CD1c-positive myeloid dendritic cell (primary cell): ENCODE data around the gene SMPD2.

Source experiments
- DNase-seq: peaks from one replicate; pipeline ENCODE4 v3.0.0-alpha.2; 2016; ENCODE audit errors: extremely low spot score

SMPD2 gene

GRCh38 chr6:109440331-109441068, at the start of gene SMPD2, which contains the start of gene PPIL6:
SMPD2 (plus strand) TSS chr6:109440724; CDS start chr6:109441122, 398 bp downstream.
PPIL6 (minus strand) TSS chr6:109440628; CDS start chr6:109440590, 38 bp downstream.
- DNase-seq: peak; percentile 95

GRCh38 chr6:109393157-109393885, 47.2 kb upstream of the SMPD2 start:
- DNase-seq: no peak

- no peak for DNase-seq
These were observed 46.6 kb upstream of the SMPD2 start for GRCh38 chr6:109393886-109394281.

GRCh38 chr6:109396046-109396718, 44.3 kb upstream of the SMPD2 start:
- DNase-seq: peak; percentile 25

- peak; percentile 55 for DNase-seq
These were observed 43.5 kb upstream of the SMPD2 start for GRCh38 chr6:109397020-109397419.

GRCh38 chr6:109406196-109406595, 34.3 kb upstream of the SMPD2 start:
- DNase-seq: peak; percentile 69

GRCh38 chr6:109411034-109411433, 29.5 kb upstream of the SMPD2 start:
- DNase-seq: no peak

- DNase-seq: no peak
These were observed 22.9 kb upstream of the SMPD2 start for GRCh38 chr6:109417646-109418045.

- peak; percentile 7 for DNase-seq
These were observed 19.8 kb upstream of the SMPD2 start for GRCh38 chr6:109420751-109421150.

GRCh38 chr6:109421184-109421583, 19.3 kb upstream of the SMPD2 start:
- DNase-seq: no peak

- DNase-seq: no peak
These were observed 15.6 kb upstream of the SMPD2 start for GRCh38 chr6:109424946-109425345.

GRCh38 chr6:109428889-109429477, 11.5 kb upstream of the SMPD2 start:
- no peak for DNase-seq

GRCh38 chr6:109429496-109429895, 11.0 kb upstream of the SMPD2 start:
- no peak for DNase-seq

GRCh38 chr6:109434456-109434855, 6.1 kb upstream of the SMPD2 start:
- DNase-seq: peak; percentile 38

- DNase-seq: peak; percentile 33
These were observed 4.5 kb upstream of the SMPD2 start for GRCh38 chr6:109436041-109436440.

- peak; percentile 58 for DNase-seq
These were observed 719 bp downstream of the SMPD2 start for GRCh38 chr6:109441069-109441816.

GRCh38 chr6:109442393-109442924, 1.9 kb downstream of the SMPD2 start:
- no peak for DNase-seq

GRCh38 chr6:109443425-109443950, 3.0 kb downstream of the SMPD2 start:
- no peak for DNase-seq

- DNase-seq: no peak
These were observed 4.9 kb downstream of the SMPD2 start for GRCh38 chr6:109445382-109445781.

GRCh38 chr6:109446072-109446471, 5.5 kb downstream of the SMPD2 start:
- no peak for DNase-seq

- DNase-seq: peak; percentile 12
These were observed 6.0 kb downstream of the SMPD2 start for GRCh38 chr6:109446541-109446940.
